Measurements from ENCODE around the gene ZNF467. TPM values are rescaled to one million over a fixed set of nuclear protein-coding genes. Genes with fewer than 3 reads are reported as not detected.

ZNF467 gene
- total RNA-seq, 2 donors from 2014 or later = 9.9 to 13.2 TPM

- no peaks in the 10 kb centered on the region for H3K36me3 ChIP-seq (replicated peaks in 1 of 2; ENCODE audit: insufficient read depth in 1 of 2, low read depth in 2 of 2)
- intact Hi-C loops (cut with DNase I) = no loop called here
- no peak for ATAC-seq
- 59 to 86% methylated on average over 1 to 5 of the region's 5 CpGs for WGBS, 2 donors
- DNase-seq = no peak
- H3K4me1 ChIP-seq = peaks cover 12% of the 10 kb centered on the region
- TF ChIP-seq POLR2A (IDR thresholded peaks at IDR 0.05) = no peak
- no peak for TF ChIP-seq CTCF (IDR thresholded peaks at IDR 0.05)
- no peak overlapping the region for H3K4me3 ChIP-seq
- H3K9me3 ChIP-seq = no peaks in the 10 kb centered on the region
- no peaks in the 10 kb centered on the region for H3K27me3 ChIP-seq
- H3K27ac ChIP-seq = no peak overlapping the region
Observed at GRCh38 chr7:149778327-149778637, 4.9 kb upstream of the ZNF467 start.

GRCh38 chr7:149777551-149778326 is 4.4 kb upstream of the ZNF467 start:
- TF ChIP-seq POLR2A (IDR thresholded peaks at IDR 0.05) = no peak
- no peak for DNase-seq
- Histone ChIP-seq H3K27me3 (no peaks in the 10 kb centered on the region), H3K36me3 (replicated peaks in 1 of 2; ENCODE audit: insufficient read depth in 1 of 2, low read depth in 2 of 2) (no peaks in the 10 kb centered on the region), H3K9me3 (no peaks in the 10 kb centered on the region), H3K27ac (no peak overlapping the region), H3K4me1 (peaks cover 12% of the 10 kb centered on the region), H3K4me3 (no peak overlapping the region)
- intact Hi-C loops (cut with DNase I) = no loop called here
- ATAC-seq = no peak
- WGBS, 2 donors = 42 to 71% methylated on average over 7 to 19 of the region's 19 CpGs

GRCh38 chr7:149776848-149777407 is 3.5 kb upstream of the ZNF467 start:
- Histone ChIP-seq H3K4me3 (no peak overlapping the region), H3K9me3 (no peaks in the 10 kb centered on the region), H3K27ac (no peak overlapping the region), H3K27me3 (no peaks in the 10 kb centered on the region), H3K36me3 (replicated peaks in 1 of 2; ENCODE audit: insufficient read depth in 1 of 2, low read depth in 2 of 2) (no peaks in the 10 kb centered on the region), H3K4me1 (peaks cover 12% of the 10 kb centered on the region)
- TF ChIP-seq CTCF (IDR thresholded peaks at IDR 0.05) (no peak), POLR2A (IDR thresholded peaks at IDR 0.05) (no peak)
- no peak for ATAC-seq
- intact Hi-C loops (cut with DNase I) = no loop called here
- WGBS, 2 donors = 65 to 79% methylated on average over 8 to 13 of the region's 13 CpGs
- peak in 2 of 4 donors; percentile 47 to 58 for DNase-seq

GRCh38 chr7:149776289-149776688 is 2.9 kb upstream of the ZNF467 start:
- DNase-seq = peak; percentile 47 to 67 (median 66)
- no peak for TF ChIP-seq POLR2A (IDR thresholded peaks at IDR 0.05)
- TF ChIP-seq CTCF (IDR thresholded peaks at IDR 0.05) = no peak
- Histone ChIP-seq H3K27ac (no peak overlapping the region), H3K4me3 (no peak overlapping the region), H3K4me1 (peaks cover 13% of the 10 kb centered on the region), H3K9me3 (no peaks in the 10 kb centered on the region), H3K27me3 (no peaks in the 10 kb centered on the region), H3K36me3 (replicated peaks in 1 of 2; ENCODE audit: insufficient read depth in 1 of 2, low read depth in 2 of 2) (no peaks in the 10 kb centered on the region)
- no peak for ATAC-seq
- intact Hi-C loops (cut with DNase I) = no loop called here
- WGBS, 2 donors = 21% methylated on average over 12 of the region's 12 CpGs

- 29 to 70% methylated on average over 2 to 5 of the region's 5 CpGs for WGBS, 2 donors
Observed at GRCh38 chr7:149775176-149775556, 1.8 kb upstream of the ZNF467 start.

More at GRCh38 chr7:149775176-149775556, 1.8 kb upstream of the ZNF467 start:
- H3K4me3 ChIP-seq = no peak overlapping the region
- H3K27ac ChIP-seq = no peak overlapping the region
- TF ChIP-seq POLR2A (IDR thresholded peaks at IDR 0.05) (no peak), CTCF (IDR thresholded peaks at IDR 0.05) (no peak)
- ATAC-seq = no peak
- H3K4me1 ChIP-seq = peaks cover 21% of the 10 kb centered on the region
- no peak for DNase-seq
- no peaks in the 10 kb centered on the region for H3K9me3 ChIP-seq
- no peaks in the 10 kb centered on the region for H3K27me3 ChIP-seq
- intact Hi-C loops (cut with DNase I) = no loop called here
- no peaks in the 10 kb centered on the region for H3K36me3 ChIP-seq (replicated peaks in 1 of 2; ENCODE audit: insufficient read depth in 1 of 2, low read depth in 2 of 2)

All from body of pancreas (tissue), 4 donors.